Measurements from ENCODE around the gene FOXK2.

The FOXK2 gene

DNA sequence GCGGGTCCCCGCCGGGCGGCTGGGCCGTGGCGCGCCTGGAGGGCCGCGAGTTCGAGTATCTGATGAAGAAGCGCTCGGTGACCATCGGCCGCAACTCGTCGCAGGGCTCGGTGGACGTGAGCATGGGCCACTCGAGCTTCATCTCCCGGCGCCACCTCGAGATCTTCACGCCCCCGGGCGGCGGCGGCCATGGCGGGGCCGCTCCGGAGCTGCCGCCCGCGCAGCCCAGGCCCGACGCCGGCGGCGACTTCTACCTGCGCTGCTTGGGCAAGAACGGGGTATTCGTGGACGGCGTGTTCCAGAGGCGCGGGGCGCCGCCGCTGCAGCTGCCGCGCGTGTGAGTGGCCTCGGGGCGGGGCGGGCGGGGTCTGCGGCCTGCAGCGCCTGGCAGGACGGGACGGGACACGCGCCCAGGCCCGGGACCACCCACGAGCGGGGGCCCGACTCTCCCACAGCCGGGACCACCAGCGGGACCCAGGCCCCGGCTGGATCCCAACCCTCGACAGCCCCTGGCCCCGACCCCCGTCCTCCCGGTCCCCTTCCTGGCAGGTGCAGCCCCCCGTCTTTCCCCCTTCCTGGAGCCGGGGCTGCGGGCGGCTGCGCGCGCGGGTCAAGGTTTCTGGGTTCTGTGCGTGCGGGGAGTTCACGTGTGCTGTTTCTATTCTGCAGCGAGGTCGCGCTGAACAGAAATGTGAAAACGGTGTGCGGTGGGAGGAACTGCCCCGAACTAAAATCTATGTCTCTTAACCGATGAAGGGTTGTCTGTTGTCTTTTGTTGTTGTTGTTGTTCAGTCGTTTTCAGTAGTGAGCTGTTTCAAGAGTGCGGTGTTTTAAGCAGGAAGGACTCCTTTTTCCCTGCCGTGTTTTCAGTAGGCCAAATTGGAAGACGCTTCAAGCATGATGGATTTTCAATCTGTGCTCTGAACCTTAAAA is 705 bp downstream of the FOXK2 start:
- no peak overlapping the region for H3K23ac ChIP-seq (ENCODE audit: low read length)
- no peak for DNase-seq
- peak overlapping the region; percentile 89 for H3K4ac ChIP-seq (ENCODE audit: low read depth, low read length)
- peaks cover 2% of the 10 kb centered on the region for H3K79me1 ChIP-seq (ENCODE audit: low read length)
- peak overlapping the region; percentile 78 for H3K9ac ChIP-seq (ENCODE audit: low read length)
- H3K79me2 ChIP-seq (ENCODE audit: control insufficient read depth, insufficient read depth, low read length): peaks cover 48% of the 10 kb centered on the region
- H2BK5ac ChIP-seq (ENCODE audit: low read length): no peak overlapping the region
- peak overlapping the region; percentile 83 for H3K56ac ChIP-seq (ENCODE audit: low read length)
- no peak overlapping the region for H4K5ac ChIP-seq (ENCODE audit: low read length)
- H2AK5ac ChIP-seq (ENCODE audit: low read length): no peak overlapping the region
- H2BK120ac ChIP-seq (ENCODE audit: low read depth, low read length): peak overlapping the region; percentile 83
- H4K8ac ChIP-seq (ENCODE audit: low read depth, low read length): peak overlapping the region; percentile 90
- peak overlapping the region; percentile 70 for H3K4me3 ChIP-seq (ENCODE audit: low read length)
- no peak overlapping the region for H2BK15ac ChIP-seq (replicated peaks; ENCODE audit: low read depth)
- H3K36me3 ChIP-seq (ENCODE audit: control insufficient read depth, insufficient read depth, low read length): no peaks in the 10 kb centered on the region
- WGBS (ENCODE audit: extremely low coverage, insufficient coverage, low lambda C conversion rate): no CpG with 5 or more reads among the region's 94 CpGs
- H3K27ac ChIP-seq (ENCODE audit: low read depth, low read length): peak overlapping the region; percentile 45
- H3K4me2 ChIP-seq (ENCODE audit: low read length): peak overlapping the region; percentile 95
- H3K4me1 ChIP-seq (ENCODE audit: control insufficient read depth, low read depth, low read length): no peaks in the 10 kb centered on the region
- H3K18ac ChIP-seq (ENCODE audit: low read length): peak overlapping the region; percentile 93
- H3K27me3 ChIP-seq (ENCODE audit: insufficient read depth, low read length, poor library complexity): no peaks in the 10 kb centered on the region

DNA sequence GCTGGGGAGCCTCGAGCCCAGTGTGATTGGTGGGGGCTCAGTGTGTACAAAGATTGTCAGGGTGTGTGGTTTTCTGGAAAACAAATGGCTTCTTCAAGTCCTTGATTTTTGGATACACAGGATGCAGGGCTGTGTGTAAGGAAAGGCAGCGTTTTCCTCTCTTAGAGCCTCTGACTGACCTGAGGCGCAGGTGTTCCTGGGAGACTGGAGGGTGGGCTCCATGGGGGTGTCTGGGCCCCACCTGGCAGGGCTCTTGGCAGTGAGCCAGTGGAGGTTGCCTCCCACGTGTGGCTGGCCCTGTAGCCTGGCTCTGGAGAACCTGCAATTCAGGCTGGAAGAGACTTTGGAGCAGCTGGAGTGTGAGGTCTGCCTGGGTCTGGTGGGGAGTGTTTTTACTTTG is 5.0 kb downstream of the FOXK2 start:
- H3K79me2 ChIP-seq (ENCODE audit: control insufficient read depth, insufficient read depth, low read length): peaks cover 85% of the 10 kb centered on the region
- H3K27ac ChIP-seq (ENCODE audit: low read depth, low read length): no peak overlapping the region
- H4K5ac ChIP-seq (ENCODE audit: low read length): no peak overlapping the region
- H3K27me3 ChIP-seq (ENCODE audit: insufficient read depth, low read length, poor library complexity): no peaks in the 10 kb centered on the region
- no peak overlapping the region for H3K56ac ChIP-seq (ENCODE audit: low read length)
- no peak overlapping the region for H3K9ac ChIP-seq (ENCODE audit: low read length)
- H3K36me3 ChIP-seq (ENCODE audit: control insufficient read depth, insufficient read depth, low read length): no peaks in the 10 kb centered on the region
- H4K8ac ChIP-seq (ENCODE audit: low read depth, low read length): no peak overlapping the region
- H2BK5ac ChIP-seq (ENCODE audit: low read length): no peak overlapping the region
- no peak overlapping the region for H2BK120ac ChIP-seq (ENCODE audit: low read depth, low read length)
- no CpG with 5 or more reads among the region's 4 CpGs for WGBS (ENCODE audit: extremely low coverage, insufficient coverage, low lambda C conversion rate)
- H3K23ac ChIP-seq (ENCODE audit: low read length): no peak overlapping the region
- H3K18ac ChIP-seq (ENCODE audit: low read length): no peak overlapping the region
- no peak for DNase-seq
- no peak overlapping the region for H3K4me3 ChIP-seq (ENCODE audit: low read length)
- no peak overlapping the region for H2AK5ac ChIP-seq (ENCODE audit: low read length)
- peaks cover 9% of the 10 kb centered on the region for H3K79me1 ChIP-seq (ENCODE audit: low read length)
- H3K4me2 ChIP-seq (ENCODE audit: low read length): no peak overlapping the region
- no peak overlapping the region for H3K4ac ChIP-seq (ENCODE audit: low read depth, low read length)
- H3K4me1 ChIP-seq (ENCODE audit: control insufficient read depth, low read depth, low read length): no peaks in the 10 kb centered on the region
- H2BK15ac ChIP-seq (replicated peaks; ENCODE audit: low read depth): no peak overlapping the region

- WGBS (ENCODE audit: extremely low coverage, insufficient coverage, low lambda C conversion rate): no CpG with 5 or more reads among the region's 4 CpGs
- Histone ChIP-seq H3K56ac (ENCODE audit: low read length) (no peak overlapping the region), H2BK120ac (ENCODE audit: low read depth, low read length) (no peak overlapping the region), H4K8ac (ENCODE audit: low read depth, low read length) (no peak overlapping the region), H3K27ac (ENCODE audit: low read depth, low read length) (no peak overlapping the region), H3K4me2 (ENCODE audit: low read length) (no peak overlapping the region), H3K4me3 (ENCODE audit: low read length) (no peak overlapping the region), H2BK5ac (ENCODE audit: low read length) (no peak overlapping the region), H3K36me3 (ENCODE audit: control insufficient read depth, insufficient read depth, low read length) (no peaks in the 10 kb centered on the region), H3K4me1 (ENCODE audit: control insufficient read depth, low read depth, low read length) (no peaks in the 10 kb centered on the region), H2BK15ac (replicated peaks; ENCODE audit: low read depth) (no peak overlapping the region), H4K5ac (ENCODE audit: low read length) (no peak overlapping the region), H3K23ac (ENCODE audit: low read length) (no peak overlapping the region), H3K27me3 (ENCODE audit: insufficient read depth, low read length, poor library complexity) (no peaks in the 10 kb centered on the region), H3K4ac (ENCODE audit: low read depth, low read length) (no peak overlapping the region), H3K79me1 (ENCODE audit: low read length) (peaks cover 9% of the 10 kb centered on the region), H2AK5ac (ENCODE audit: low read length) (no peak overlapping the region), H3K9ac (ENCODE audit: low read length) (no peak overlapping the region), H3K79me2 (ENCODE audit: control insufficient read depth, insufficient read depth, low read length) (peaks cover 88% of the 10 kb centered on the region), H3K18ac (ENCODE audit: low read length) (no peak overlapping the region)
- no peak for DNase-seq
Observed at GRCh38 chr17:82525712-82526111, 6.2 kb downstream of the FOXK2 start.

DNA sequence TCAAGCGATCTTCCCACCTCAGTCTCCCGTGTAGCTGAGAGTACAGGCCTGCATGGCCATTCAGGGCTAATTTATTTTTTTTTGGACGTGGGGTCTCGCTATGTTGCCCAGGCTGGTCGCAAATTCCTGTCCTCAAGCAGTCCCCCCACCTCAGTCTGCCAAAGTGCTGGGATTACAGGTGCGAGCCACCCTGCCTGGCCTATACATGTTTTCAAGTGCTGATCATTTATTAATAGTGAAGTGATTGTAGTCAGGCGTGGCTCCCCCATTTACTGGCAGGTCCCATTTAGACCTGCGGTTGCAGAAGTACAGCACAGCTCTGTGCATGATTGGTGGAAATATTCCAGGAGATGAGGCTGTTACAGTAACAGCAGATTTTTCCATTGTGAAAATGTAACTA is 8.4 kb downstream of the FOXK2 start:
- H3K36me3 ChIP-seq (ENCODE audit: control insufficient read depth, insufficient read depth, low read length): no peaks in the 10 kb centered on the region
- H3K27me3 ChIP-seq (ENCODE audit: insufficient read depth, low read length, poor library complexity): no peaks in the 10 kb centered on the region
- no peak overlapping the region for H3K4me3 ChIP-seq (ENCODE audit: low read length)
- no peak overlapping the region for H3K27ac ChIP-seq (ENCODE audit: low read depth, low read length)
- no peak overlapping the region for H3K9ac ChIP-seq (ENCODE audit: low read length)
- no peak overlapping the region for H4K5ac ChIP-seq (ENCODE audit: low read length)
- no CpG with 5 or more reads among the region's 8 CpGs for WGBS (ENCODE audit: extremely low coverage, insufficient coverage, low lambda C conversion rate)
- H3K4me1 ChIP-seq (ENCODE audit: control insufficient read depth, low read depth, low read length): no peaks in the 10 kb centered on the region
- H3K79me2 ChIP-seq (ENCODE audit: control insufficient read depth, insufficient read depth, low read length): peaks cover 89% of the 10 kb centered on the region
- DNase-seq: no peak
- no peak overlapping the region for H2BK15ac ChIP-seq (replicated peaks; ENCODE audit: low read depth)
- H3K56ac ChIP-seq (ENCODE audit: low read length): no peak overlapping the region
- no peak overlapping the region for H2AK5ac ChIP-seq (ENCODE audit: low read length)
- no peak overlapping the region for H2BK120ac ChIP-seq (ENCODE audit: low read depth, low read length)
- no peak overlapping the region for H3K18ac ChIP-seq (ENCODE audit: low read length)
- H3K79me1 ChIP-seq (ENCODE audit: low read length): peaks cover 11% of the 10 kb centered on the region
- H4K8ac ChIP-seq (ENCODE audit: low read depth, low read length): no peak overlapping the region
- H3K4ac ChIP-seq (ENCODE audit: low read depth, low read length): no peak overlapping the region
- H3K4me2 ChIP-seq (ENCODE audit: low read length): no peak overlapping the region
- no peak overlapping the region for H3K23ac ChIP-seq (ENCODE audit: low read length)
- H2BK5ac ChIP-seq (ENCODE audit: low read length): no peak overlapping the region

DNA sequence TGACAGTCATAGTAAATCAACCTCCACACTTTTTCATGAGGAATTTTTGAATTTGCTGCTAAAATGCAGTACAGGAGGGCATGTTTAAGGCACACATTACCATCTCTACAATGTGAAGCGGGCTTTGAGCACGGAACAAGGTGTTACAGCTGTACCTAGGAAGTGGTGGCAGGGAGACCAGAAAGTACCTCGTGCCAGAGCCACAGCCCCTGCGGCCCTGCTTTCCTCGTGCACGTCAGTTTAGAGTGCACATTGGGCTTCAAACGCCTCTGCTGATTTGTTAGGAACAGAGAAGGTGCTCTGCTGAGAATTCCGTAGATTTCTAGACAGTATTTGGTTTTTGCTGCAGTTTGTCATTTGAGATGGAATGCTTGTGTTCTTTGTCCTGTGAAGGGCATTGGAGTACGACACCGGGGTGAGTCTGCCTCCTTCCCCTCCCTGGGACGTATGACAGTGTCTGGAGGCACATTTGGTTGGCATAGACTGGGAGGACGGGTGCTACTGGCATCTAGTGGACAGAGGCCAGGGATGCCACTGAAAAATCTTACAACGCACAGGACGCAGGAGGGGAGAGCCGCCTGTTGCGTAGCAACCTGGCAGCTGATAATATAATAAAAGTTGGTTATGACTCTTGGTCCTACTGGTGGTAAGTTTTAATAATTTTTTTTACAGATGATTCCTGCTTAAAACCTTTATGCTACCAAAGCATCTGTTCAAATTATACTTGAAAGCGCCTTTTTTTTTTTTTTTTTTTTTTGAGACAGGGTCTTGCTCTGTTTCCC is 9.1 kb downstream of the FOXK2 start:
- no peak overlapping the region for H3K4me3 ChIP-seq (ENCODE audit: low read length)
- no peak overlapping the region for H2BK5ac ChIP-seq (ENCODE audit: low read length)
- H2BK120ac ChIP-seq (ENCODE audit: low read depth, low read length): no peak overlapping the region
- H3K23ac ChIP-seq (ENCODE audit: low read length): no peak overlapping the region
- H3K4ac ChIP-seq (ENCODE audit: low read depth, low read length): no peak overlapping the region
- no peak overlapping the region for H4K8ac ChIP-seq (ENCODE audit: low read depth, low read length)
- no peaks in the 10 kb centered on the region for H3K36me3 ChIP-seq (ENCODE audit: control insufficient read depth, insufficient read depth, low read length)
- no peak overlapping the region for H3K27ac ChIP-seq (ENCODE audit: low read depth, low read length)
- no peak overlapping the region for H2AK5ac ChIP-seq (ENCODE audit: low read length)
- no peak overlapping the region for H3K9ac ChIP-seq (ENCODE audit: low read length)
- no peak overlapping the region for H4K5ac ChIP-seq (ENCODE audit: low read length)
- no peak overlapping the region for H3K18ac ChIP-seq (ENCODE audit: low read length)
- H2BK15ac ChIP-seq (replicated peaks; ENCODE audit: low read depth): no peak overlapping the region
- no peaks in the 10 kb centered on the region for H3K4me1 ChIP-seq (ENCODE audit: control insufficient read depth, low read depth, low read length)
- peaks cover 87% of the 10 kb centered on the region for H3K79me2 ChIP-seq (ENCODE audit: control insufficient read depth, insufficient read depth, low read length)
- no peak overlapping the region for H3K56ac ChIP-seq (ENCODE audit: low read length)
- no CpG with 5 or more reads among the region's 17 CpGs for WGBS (ENCODE audit: extremely low coverage, insufficient coverage, low lambda C conversion rate)
- DNase-seq: no peak
- no peaks in the 10 kb centered on the region for H3K27me3 ChIP-seq (ENCODE audit: insufficient read depth, low read length, poor library complexity)
- H3K4me2 ChIP-seq (ENCODE audit: low read length): no peak overlapping the region
- H3K79me1 ChIP-seq (ENCODE audit: low read length): peaks cover 11% of the 10 kb centered on the region

All from mesendoderm (in vitro differentiated cells).